ENCODE results near the gene FAM177B.

GRCh38 chr1:222790115-222790514, 53.1 kb downstream of the FAM177B start:
- TF ChIP-seq ZNF274 (IDR thresholded peaks at IDR 0.05; ENCODE audit: low read depth, low read length) = no peak
- no peak for TF ChIP-seq YY1 (IDR thresholded peaks at IDR 0.05; ENCODE audit: insufficient read depth, insufficient read length)
